Astrocyte (in vitro differentiated cells and primary cell): ENCODE measurements around the gene TCF7L2.

ENCODE experiments used
- CTCF ChIP-seq: IDR thresholded peaks from 2 replicates; pipeline ENCODE4 v1.5.1; 2011; ENCODE audit warnings: low read depth, mild to moderate bottlenecking, inconsistent platforms, low read length, moderate library complexity; ENCODE audit not compliant: insufficient read depth
- EZH2 ChIP-seq: IDR thresholded peaks from 2 replicates; pipeline ENCODE4 v1.6.1; 2012; ENCODE audit warnings: mild to moderate bottlenecking, low read length, inconsistent platforms; ENCODE audit not compliant: insufficient read depth

DNA sequence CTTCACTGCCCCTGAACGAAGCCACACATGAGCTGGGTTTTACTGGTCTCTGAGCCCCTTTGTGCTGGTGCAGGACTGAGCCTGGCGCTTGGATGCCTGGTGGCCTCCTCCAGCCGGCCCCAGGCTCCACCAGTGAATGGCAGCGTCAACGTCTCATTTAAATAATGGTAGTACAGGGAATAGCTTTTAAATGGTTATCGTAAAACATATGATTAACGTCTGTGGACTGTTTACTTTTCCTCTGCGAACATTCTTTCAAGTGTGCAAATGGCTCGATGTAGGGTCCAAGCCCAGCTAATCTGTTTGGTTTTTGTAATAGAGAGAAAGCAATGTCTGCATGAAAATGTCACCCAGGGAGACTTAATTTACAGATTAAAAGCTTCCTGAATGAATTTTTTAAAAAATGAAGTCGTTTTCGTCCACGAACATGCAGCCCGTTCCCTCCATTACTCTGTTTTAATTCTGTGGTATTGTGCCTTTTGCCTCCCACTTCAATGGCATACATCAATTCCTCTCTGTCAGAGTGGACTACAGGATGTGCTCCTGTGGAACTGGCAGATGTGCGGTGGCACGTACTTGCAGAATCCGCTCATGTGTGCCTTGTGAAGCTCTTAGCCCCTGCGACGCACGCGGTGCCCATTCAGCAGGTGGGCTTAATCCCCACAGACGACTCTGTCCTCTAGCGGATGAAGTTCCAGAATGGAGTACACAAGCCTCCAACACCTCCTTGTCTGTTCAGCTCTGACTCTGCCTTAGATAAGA lies 192.7 kb downstream of the TCF7L2 start:
- TF ChIP-seq CTCF, result no peak
- no peak for TF ChIP-seq EZH2
